CD4-positive, alpha-beta T cell treated with Interleukin-4 for 1 hour (primary cell): ENCODE data around the gene EVI5L.
"Not testable (repeated sequence)": the region's sequence is repeated elsewhere in the genome, so short reads cannot be mapped to it uniquely, and the experiment has no call there.

Source experiments
- DNase-seq, 2 donors: peaks; one replicate each; pipeline ENCODE4 v3.0.0-alpha.2; 2020 to 2022

EVI5L gene

DNA sequence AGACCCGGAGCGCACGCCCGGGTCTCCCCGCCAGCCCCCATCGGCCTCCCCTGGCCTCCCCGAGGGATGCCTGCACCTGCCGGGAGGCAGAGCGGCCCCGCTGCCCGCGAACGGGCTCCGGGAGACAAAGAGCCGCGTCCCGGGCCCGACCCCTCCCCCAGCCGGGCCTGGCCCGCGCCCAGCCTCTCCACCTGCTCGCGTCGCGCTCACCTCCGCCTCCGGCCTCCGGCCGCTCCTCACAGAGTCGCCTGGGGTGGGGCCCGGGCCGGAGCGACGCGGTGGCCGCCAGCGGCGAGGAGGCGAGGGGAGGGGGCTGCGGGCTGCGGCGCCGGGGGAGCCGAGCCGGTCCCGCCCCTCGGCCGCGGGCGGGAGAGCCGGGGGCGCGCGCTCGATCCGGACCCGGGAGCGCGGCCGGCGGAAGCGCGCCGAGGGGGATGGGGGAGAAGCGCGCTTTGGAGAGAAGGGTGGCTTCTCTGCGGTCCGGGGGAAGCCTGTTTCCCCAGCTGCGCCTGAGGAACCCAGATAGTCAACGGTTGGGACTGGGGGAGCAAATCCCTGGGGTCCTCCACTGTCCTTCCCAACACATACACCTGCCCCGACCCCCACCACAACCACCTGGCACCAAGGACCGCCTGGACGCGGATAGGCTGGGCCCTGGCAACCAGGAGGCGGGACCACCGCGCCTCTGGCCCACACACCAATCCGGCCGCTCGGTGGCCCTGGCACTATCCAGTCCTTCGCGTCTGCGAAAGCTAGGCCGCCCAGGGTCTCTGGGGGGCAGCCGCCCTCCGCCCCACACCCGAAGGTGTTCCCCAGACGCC is 44.3 kb downstream of the EVI5L start, which contains the start of gene PRR36:
TSS of gene PRR36 (minus strand) at position 315 of the 821 bp plus-strand sequence. CDS start 701 bp downstream, outside the sequence.
- no peak for DNase-seq

DNA sequence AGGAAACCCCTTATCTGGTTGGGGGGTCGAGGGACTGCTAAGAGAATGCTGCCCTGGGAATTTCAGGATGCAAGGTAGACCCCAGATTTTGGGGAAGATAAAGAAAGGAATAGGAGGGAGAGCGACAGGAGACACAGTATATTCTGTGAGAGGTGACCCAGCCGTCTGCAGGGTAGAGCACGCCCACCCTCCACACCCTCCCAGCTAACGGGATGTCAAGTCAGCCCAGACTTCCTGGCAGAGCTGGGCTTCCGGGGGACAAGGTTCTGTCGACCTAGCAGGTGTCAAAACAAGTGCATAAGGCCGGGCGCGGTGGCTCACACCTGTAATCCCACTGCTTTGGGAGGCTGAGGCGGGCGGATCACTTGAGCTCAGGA is 44.9 kb downstream of the EVI5L start:
- DNase-seq: no peak

DNA sequence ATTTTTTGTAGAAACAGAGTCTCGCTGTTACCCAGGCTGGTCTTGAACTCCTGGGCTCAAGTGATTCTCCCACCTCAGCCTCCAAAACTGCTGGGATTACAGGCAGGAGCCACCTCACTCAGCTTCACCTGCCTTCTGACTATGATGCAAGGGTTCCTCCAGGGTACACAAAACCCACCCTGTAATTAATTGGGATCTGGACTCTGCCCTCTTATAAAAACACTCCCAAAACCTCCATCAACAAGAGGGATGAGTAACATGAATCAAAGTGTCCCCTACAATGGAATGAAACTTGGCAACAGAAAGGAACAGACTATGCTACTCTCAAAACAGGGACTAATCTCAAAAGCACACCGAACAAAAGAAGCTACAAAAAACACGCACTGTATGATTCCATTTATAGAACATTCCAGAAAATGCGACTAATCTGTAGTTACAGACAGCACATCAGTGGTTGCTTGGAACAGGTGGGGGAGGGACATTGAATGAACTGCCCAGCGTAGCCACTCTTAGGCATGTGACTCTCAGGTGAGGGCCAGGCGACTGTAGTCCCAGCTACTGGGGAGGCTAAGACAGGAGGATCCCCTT is 47.3 kb downstream of the EVI5L start:
- DNase-seq: no peak

DNA sequence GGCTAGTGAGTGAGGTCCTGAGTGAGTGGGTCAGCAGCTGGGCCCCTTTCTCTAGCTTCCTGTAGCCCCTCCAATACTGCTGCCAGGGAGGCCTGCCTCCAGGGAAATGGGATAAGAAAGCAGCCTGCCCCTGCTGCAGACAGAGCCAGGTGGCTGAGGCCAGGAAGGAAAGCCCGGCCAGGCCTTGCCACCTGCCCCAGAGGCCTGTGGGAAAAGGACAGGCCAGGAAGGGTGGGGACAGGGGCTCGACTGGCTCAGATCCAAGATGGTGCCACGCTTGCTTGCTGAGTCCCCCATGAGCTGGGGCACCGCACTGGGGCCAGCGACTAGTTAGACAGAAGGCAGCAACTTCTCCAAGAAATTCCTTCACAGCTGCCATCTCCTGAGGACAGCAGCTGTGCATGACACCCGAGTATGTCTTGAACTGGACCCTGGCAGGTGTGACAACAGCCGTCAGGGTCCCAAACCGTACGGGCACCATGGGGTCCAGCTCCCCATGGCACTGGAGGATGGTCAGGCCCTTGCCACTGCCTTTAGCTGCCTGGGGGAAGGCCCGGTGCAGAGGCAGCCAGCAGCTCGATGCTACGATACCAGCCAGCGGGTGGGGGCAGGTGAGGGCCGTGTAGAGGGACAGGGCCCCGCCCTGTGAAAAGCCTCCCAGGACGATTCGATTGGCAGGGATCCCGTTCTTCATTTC is 49.2 kb downstream of the EVI5L start:
- no peak for DNase-seq

DNA sequence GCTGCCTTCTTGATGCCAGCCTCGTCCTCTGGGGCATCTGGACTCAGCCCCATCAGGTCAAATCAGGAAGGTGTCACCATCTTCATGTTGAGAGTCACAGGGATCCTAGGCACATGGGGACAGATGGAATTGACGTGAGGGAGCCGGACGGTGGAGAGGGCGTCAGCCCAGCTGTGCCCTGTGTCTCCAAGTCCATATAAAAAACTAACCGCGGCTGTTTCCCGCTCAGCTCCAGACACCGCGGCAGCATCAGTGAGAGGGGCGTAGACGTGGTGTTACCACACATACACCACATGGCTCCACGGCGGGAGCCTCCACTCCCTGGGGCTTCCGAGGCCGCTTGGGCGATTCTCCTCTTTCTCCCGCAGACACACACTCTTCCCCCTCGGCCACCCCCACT is 49.8 kb downstream of the EVI5L start:
- no peak for DNase-seq

DNA sequence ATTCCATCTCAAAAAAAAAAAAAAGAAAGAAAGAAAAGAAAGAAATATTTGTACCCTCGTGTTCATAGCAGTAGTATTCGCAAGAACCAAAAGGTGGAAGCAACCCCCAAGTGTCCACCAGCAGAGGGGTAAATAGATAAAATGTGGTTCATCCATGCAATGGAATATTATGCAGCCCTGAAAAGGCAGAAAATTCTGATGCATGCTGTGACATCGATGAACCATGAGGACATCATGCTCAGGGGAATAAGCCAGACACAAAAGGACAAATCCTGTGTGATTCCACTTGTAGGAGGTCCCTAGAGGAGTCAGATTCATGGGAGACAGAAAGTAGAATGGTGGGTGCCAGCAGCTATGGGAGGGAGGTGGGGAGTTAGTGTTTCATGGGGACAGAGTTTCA is 51.9 kb downstream of the EVI5L start:
- DNase-seq: no peak

DNA sequence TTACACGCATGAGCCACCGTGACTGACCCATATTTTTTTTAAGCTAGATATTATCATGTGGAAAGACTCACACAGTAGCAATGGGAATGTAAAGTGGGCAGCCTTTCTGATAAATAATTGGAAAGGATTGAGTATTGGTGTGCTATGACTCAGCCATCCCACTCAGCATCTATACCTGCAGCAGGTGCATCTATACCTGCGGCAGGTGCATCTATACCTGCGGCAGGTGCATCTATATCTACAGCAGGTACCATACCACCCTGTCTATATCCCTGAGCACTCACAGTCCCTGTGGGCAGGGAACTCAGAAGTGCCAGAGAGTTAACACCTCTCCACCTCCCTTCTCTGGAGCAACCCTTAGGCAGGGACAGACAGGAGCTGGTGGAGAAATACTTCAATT is 53.1 kb downstream of the EVI5L start:
- DNase-seq: no peak

DNA sequence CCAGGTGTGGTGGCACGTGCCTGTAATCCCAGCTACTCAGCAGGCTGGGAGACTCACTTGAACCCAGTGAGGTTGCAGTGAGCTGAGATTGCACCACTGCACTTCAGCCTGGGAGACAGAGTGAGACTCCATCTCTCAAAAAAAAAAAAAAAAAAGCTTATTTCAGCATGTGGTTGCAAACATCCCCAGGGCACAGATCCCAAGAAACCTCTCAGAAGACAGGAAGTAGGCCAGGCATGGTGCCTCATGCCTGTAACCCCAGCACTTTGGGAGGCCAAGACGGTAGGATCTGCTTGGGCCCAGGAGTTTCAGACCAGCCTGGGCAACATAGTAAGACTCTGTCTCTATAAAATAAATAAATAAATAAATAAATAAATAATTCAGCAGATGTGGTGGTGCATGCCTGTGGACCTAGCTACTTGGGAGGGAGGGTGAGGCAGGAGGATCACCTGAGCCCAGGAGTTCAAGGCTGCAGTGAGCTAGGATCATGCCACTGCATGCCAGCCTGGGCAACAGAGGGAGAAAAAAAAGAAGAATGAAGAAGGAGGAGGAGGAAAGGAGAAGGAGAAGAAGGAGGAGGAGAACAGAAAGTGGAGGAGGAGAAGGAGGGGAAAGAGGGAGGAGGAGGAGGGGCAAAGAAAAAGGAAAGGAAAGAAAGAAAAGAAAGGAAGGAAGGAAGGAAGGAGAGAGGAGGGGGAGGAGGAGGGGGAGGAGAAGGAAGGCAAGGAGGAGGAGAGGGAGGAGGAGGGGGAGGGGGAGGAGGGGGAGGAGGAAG is 54.0 kb downstream of the EVI5L start:
- DNase-seq: no peak

DNA sequence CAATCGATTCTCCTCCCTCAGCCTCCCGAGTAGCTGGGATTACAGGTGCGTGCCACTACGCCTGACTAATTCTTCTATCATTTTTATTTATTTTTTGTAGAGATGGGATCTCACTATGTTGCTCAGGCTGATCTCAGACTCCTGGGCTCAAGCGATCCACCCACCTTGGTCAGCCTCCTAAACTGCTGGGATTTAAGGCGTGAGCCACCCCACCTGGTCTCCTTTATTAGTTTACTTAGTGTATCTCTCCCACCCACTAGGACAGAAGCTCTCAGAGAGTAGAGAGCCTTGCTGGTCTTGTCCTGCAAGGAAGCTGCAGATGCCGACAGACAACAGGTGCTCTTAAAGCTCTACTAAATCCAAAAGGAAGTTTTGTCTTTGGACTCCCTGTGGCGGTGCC is 55.8 kb downstream of the EVI5L start:
- no peak for DNase-seq

DNA sequence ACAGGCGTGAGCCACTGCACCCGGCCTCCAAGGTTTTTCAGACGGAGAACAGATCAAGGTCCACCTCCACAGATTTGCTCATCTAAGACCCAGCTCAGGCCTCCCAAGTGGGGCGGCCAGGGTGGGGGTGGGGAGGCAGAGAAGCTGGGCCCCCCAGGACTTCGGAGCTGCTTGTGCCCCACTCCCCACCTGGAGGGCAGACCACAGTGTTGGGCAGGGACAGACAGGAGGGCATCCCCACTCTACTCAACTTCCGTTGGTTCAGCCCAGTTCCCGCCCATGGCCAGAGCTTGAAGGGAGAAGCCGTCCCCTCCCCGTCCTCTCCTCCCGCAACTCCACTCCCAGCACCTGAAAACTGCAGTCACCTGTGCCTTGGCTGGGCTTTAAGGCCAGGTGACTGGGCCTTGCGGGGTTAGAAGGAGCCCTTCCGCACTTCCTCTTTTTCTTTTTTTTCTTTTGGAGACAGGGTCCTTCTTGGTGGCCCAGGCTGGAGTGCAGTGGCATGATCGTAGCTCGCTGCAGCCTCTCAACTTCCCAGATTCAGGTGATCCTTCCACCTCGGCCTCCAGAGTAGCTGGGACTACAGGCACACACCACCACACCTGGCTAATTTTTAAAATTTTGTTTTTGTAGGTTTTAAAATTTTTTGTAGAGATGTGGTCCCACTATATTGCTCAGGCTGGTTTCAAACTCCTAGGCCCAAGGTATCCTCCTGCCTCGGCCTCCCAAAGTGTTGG is 57.6 kb downstream of the EVI5L start:
- no peak for DNase-seq

DNA sequence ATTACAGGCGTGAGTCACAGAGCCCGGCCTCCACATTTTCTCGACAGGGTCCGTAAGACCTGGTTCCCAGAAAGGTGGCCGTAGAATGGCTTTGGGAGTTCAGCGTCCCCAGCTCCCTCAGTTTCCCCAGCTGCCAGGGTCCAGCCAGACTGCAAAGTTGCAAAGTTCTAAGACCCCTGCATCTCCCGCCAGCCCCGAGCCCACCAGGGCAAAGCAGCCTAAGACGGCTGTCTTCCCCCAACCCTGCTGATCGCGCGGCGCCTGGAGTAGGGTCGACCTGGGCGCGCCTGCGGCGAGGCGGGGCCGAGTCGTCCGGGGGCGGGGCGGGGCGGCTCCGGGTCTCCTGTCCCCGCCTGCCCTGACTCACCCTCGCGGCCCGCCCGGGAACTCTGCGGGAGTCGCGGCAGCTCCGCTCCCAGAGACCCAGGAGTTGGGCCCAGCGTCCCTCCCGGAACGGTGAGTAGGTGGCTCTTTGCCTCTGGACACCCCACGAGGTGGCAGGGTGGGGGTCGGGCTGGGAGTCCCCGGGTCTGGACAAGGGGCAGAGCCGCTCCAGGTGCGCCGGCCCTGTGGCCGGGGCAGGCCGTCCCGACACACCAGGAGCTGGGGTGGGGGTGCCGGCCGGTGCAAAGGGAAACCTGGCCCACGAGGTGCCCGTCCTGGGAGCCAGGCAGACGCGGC is 58.3 kb downstream of the EVI5L start, which contains the start of gene LRRC8E:
TSS of gene LRRC8E (plus strand) at position 366 of the 681 bp plus-strand sequence. CDS start 7,094 bp downstream, outside the sequence.
- DNase-seq: no peak

DNA sequence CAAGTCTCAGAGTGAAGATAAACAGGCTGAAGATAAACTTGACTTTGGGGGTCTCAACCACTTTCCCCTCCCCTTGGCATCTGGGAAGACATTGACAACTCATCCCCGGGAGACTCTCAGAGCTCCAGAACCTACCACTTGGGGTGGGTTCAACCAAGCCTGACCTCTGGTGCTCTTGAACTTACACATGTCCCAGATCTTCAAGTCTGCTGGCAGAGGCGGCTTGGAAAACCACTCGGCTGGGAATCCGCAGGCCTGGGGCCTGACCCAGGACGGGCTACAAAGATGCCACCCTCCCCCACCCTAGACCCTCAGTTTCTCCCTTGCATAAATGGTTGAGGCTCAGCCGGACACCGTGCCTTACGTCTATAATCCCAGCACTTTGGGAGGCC is 58.8 kb downstream of the EVI5L start:
- no peak for DNase-seq

DNA sequence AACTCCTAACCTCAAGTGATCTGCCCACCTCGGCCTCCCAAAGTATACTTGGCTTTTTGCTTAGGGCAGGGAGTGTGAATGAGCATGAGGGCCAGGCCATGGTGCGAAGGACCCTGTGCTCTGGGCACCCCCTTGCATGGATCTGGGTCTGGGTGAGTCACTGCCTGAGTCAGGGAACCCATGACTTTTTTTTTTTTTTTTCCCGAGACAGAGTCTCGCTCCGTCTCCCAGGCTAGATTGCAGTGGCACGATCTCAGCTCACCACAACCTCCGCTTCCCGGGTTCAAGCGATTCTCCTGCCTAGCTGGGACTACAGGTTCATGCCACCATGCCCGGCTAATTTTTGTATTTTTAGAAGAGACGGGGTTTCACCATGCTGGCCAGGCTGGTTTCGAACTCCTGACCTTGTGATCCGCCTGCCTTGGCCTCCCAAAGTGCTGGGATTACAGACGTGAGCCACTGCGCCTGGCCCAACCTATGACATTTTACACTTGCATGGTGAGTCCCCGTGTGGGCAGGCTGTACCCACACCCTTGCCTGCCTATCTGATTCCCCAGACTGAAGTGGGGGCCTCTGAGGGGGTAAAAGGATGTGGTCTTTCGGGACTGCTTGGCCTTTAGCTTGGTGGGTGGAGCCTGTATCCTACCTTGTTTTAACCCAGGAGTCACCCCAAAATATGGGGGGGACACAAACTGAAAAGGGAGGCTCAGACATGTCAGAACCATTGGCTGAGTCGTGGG is 63.5 kb downstream of the EVI5L start:
- not testable (repeated sequence) for DNase-seq

DNA sequence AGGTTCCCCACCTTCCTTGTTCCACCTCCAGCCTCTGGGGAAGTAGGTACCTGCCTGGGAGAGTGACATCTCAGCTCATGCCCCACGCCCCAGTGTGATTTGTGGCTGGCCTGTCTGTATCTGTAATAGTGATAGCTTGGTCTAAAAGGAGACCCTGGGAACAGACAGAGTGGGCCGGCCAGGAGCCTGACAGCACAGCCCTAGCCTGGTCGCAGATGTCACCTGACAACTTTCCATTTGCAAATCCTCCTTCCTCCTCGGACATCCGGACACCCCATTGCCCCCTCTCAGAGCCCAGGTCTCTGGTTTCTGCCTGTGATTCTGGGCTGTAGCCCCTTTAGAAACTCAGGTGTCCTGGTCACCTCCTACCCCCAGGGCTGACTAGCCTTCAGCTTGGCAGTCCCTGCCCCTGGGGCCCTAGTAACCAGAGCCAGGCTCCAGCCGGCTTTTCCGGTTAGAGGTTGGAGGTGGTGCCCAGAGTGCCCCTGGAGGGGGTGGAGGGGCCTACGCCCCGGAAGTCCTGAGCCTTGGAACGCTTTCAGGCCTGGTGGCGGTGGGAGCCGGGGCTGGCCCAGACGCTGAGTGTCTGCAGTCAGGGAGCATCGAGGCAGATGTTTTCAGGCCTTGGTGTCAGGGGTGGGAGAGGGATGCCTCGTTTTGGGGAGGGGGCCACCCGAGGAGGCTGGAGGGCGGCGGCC is 64.7 kb downstream of the EVI5L start:
- no peak for DNase-seq

DNA sequence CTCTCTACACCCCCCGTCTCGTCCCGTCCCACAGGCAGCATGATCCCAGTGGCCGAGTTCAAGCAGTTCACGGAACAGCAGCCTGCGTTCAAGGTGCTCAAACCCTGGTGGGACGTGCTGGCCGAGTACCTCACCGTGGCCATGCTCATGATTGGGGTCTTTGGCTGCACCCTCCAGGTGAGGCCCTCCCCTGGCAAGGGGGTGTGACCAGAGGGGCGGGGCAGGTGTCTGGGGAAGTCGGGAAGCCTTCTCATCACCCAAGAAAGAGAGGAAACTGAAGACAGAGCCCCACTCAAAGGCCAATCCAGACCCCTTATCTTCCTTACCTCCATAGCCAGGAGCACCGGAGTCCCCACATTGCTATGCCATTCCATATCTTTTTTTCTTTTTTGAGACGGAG is 65.5 kb downstream of the EVI5L start:
- DNase-seq: no peak

DNA sequence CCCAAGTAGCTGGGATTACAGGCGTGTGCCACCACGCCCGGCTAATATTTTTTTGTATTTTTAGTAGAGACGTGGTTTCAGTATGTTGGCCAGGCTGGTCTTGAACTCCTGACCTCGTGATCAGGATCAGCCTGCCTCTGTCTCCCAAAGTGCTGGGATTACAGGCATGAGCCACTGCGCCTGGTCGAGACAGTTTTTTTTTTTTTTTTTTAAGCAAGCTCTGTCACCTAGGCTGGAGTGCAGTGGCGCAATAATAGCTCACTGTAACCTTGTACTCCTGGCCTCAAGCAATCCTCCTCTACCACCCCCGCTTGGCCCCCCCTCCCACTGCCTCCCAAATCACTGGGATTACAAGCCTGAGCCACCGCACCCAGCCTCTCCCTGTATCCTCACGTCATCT is 67.3 kb downstream of the EVI5L start:
- DNase-seq: no peak

DNA sequence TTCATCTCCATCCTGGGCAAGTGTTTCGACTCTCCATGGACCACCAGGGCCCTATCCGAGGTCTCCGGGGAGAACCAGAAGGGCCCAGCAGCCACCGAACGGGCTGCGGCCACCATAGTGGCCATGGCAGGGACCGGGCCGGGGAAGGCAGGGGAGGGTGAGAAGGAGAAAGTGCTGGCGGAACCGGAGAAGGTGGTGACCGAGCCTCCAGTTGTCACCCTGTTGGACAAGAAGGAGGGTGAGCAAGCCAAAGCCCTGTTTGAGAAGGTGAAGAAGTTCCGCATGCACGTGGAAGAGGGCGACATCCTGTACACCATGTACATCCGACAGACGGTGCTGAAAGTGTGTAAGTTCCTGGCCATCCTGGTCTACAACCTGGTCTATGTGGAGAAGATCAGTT is 68.9 kb downstream of the EVI5L start:
- DNase-seq: no peak

DNA sequence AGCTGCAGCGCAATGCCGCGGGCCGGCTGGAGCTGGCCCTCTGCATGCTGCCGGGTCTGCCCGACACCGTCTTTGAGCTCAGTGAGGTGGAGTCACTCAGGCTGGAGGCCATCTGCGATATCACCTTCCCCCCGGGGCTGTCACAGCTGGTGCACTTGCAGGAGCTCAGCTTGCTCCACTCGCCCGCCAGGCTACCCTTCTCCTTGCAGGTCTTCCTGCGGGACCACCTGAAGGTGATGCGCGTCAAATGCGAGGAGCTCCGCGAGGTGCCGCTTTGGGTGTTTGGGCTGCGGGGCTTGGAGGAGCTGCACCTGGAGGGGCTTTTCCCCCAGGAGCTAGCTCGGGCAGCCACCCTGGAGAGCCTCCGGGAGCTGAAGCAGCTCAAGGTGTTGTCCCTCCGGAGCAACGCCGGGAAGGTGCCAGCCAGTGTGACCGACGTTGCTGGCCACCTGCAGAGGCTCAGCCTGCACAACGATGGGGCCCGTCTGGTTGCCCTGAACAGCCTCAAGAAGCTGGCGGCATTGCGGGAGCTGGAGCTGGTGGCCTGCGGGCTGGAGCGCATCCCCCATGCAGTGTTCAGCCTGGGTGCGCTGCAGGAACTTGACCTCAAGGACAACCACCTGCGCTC is 69.8 kb downstream of the EVI5L start:
- DNase-seq: no peak

DNA sequence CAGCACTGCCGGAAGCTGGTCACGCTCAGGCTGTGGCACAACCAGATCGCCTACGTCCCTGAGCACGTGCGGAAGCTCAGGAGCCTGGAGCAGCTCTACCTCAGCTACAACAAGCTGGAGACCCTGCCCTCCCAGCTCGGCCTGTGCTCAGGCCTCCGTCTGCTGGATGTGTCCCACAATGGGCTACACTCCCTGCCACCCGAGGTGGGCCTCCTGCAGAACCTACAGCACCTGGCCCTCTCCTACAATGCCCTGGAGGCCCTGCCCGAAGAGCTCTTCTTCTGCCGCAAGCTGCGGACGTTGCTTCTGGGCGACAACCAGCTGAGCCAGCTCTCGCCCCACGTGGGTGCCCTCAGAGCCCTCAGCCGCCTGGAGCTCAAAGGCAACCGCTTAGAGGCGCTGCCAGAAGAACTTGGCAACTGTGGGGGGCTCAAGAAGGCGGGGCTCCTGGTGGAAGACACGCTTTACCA is 70.4 kb downstream of the EVI5L start:
- no peak for DNase-seq

DNA sequence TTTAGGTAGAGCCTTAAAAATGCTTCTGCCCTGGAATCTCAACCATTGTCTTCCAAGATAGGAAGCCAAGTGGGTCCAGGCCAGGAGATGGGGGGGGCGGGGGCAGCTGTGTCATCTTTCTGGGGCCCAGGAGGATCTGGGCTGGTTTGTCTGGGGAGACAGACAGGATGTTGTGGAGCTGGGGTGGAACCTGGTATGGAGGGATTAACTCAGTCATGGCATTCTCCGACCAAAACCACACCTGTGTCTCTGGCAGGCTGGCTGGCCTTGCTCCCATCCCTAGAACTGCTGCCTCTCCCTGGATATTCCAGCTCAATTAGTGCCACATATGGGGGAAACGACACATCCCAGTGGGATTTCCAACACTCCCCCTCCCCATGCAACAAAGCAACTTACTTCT is 70.9 kb downstream of the EVI5L start:
- no peak for DNase-seq
